ENCODE measurements around the gene RASGRF1. TPM values are rescaled to one million over a fixed set of nuclear protein-coding genes. Genes with fewer than 3 reads are reported as not detected.

Gene RASGRF1
- total and polyA plus RNA-seq, 2 donors (not counting 1 experiment from before 2014, with no cell fraction given) = 1.0 to 9.4 TPM

- Mint-ChIP-seq H3K9me3 (ENCODE audit: insufficient read depth) (no peaks in the 10 kb centered on the region), H3K4me3 (no peak overlapping the region), H3K27ac (no peak overlapping the region), H3K4me1 (no peaks in the 10 kb centered on the region), H3K27me3 (peaks cover 55% of the 10 kb centered on the region)
- TF ChIP-seq EZH2 (IDR thresholded peaks at IDR 0.05; ENCODE audit: borderline replicate concordance, insufficient read depth, low read depth, low read length, poor library complexity, severe bottlenecking) = no peak
- TF ChIP-seq CTCF (IDR thresholded peaks at IDR 0.05) = no peak
- no peak for ATAC-seq (ENCODE audit: low read depth)
- 67% methylated on average over 1 of the region's 3 CpGs for WGBS (ENCODE audit: insufficient coverage)
- no peak for DNase-seq
- Histone ChIP-seq H3K27ac (ENCODE audit: low read length in 2 of 2) (no peak overlapping the region), H3K27me3 (replicated peaks in 1 of 4; ENCODE audit: control extremely low read depth in 1 of 4, control insufficient read depth in 3 of 4, insufficient read depth in 4 of 4, low read length in 3 of 4) (peaks cover 0 to 16% (median 5%) of the 10 kb centered on the region in 4 experiments), H3K9ac (ENCODE audit: low read length) (no peak overlapping the region), H3K4me2 (replicated peaks; ENCODE audit: low read depth, low read length, poor library complexity, severe bottlenecking) (no peak overlapping the region), H3K4me3 (ENCODE audit: control extremely low read depth in 1 of 5, extremely low read depth in 1 of 5, insufficient read depth in 1 of 5, low read depth in 2 of 5, low read length in 4 of 5) (no peak overlapping the region), H2AFZ (ENCODE audit: insufficient read depth, low read depth, low read length, poor library complexity, severe bottlenecking) (no peak overlapping the region), H3K4me1 (ENCODE audit: control insufficient read depth in 2 of 2, insufficient read depth in 2 of 2, low read length in 2 of 2) (no peaks in the 10 kb centered on the region), H3K79me2 (ENCODE audit: control insufficient read depth, insufficient read depth, low read length) (no peaks in the 10 kb centered on the region), H3K9me3 (ENCODE audit: control extremely low read depth in 1 of 3, control insufficient read depth in 2 of 3, insufficient read depth in 1 of 3, low read length in 2 of 3) (peaks cover 0 to 3% (median 2%) of the 10 kb centered on the region in 3 donors), H4K20me1 (ENCODE audit: control insufficient read depth, insufficient read depth, low read length, poor library complexity, severe bottlenecking) (no peaks in the 10 kb centered on the region), H3K36me3 (replicated peaks in 1 of 2; ENCODE audit: control extremely low read depth in 1 of 2, control insufficient read depth in 1 of 2, extremely low read depth in 1 of 2, insufficient read depth in 2 of 2, low read length in 1 of 2) (no peaks in the 10 kb centered on the region)
- ChIA-PET CTCF (interaction anchor here (0.5 to 1.0 kb wide), 2 partner anchors 9 to 53 kb away, joined by 3 to 4 read pairs; no protein-coding TSS in a partner anchor), POLR2A (no interaction called here)
- intact Hi-C loops (cut with micrococcal nuclease) = no loop called here
These were observed 46.0 kb upstream of the RASGRF1 start for GRCh38 chr15:79136434-79137046.

- no peak for TF ChIP-seq CTCF (IDR thresholded peaks at IDR 0.05)
- TF ChIP-seq EZH2 (IDR thresholded peaks at IDR 0.05; ENCODE audit: borderline replicate concordance, insufficient read depth, low read depth, low read length, poor library complexity, severe bottlenecking) = no peak
- POLR2A ChIA-PET = no interaction called here
- H3K79me2 ChIP-seq (ENCODE audit: control insufficient read depth, insufficient read depth, low read length) = no peaks in the 10 kb centered on the region
- H3K4me3 ChIP-seq (ENCODE audit: control extremely low read depth in 1 of 5, extremely low read depth in 1 of 5, insufficient read depth in 1 of 5, low read depth in 2 of 5, low read length in 4 of 5) = no peak overlapping the region
- no peaks in the 10 kb centered on the region for H3K36me3 ChIP-seq (replicated peaks in 1 of 2; ENCODE audit: control extremely low read depth in 1 of 2, control insufficient read depth in 1 of 2, extremely low read depth in 1 of 2, insufficient read depth in 2 of 2, low read length in 1 of 2)
- H3K4me2 ChIP-seq (replicated peaks; ENCODE audit: low read depth, low read length, poor library complexity, severe bottlenecking) = no peak overlapping the region
- WGBS (ENCODE audit: insufficient coverage) = no CpG with 5 or more reads among the region's 2 CpGs
- Mint-ChIP-seq H3K4me1 (no peaks in the 10 kb centered on the region), H3K9me3 (ENCODE audit: insufficient read depth) (no peaks in the 10 kb centered on the region), H3K27ac (no peak overlapping the region), H3K27me3 (peaks cover 39% of the 10 kb centered on the region), H3K4me3 (no peak overlapping the region)
- DNase-seq (no peak), ATAC-seq (ENCODE audit: low read depth) (no peak)
- CTCF ChIA-PET = no interaction called here
- no peaks in the 10 kb centered on the region for H4K20me1 ChIP-seq (ENCODE audit: control insufficient read depth, insufficient read depth, low read length, poor library complexity, severe bottlenecking)
- H3K27me3 ChIP-seq (replicated peaks in 1 of 4; ENCODE audit: control extremely low read depth in 1 of 4, control insufficient read depth in 3 of 4, insufficient read depth in 4 of 4, low read length in 3 of 4) = peaks cover 0 to 19% (median 4%) of the 10 kb centered on the region in 4 experiments
- no peaks in the 10 kb centered on the region for H3K4me1 ChIP-seq (ENCODE audit: control insufficient read depth in 2 of 2, insufficient read depth in 2 of 2, low read length in 2 of 2)
- H3K9me3 ChIP-seq (ENCODE audit: control extremely low read depth in 1 of 3, control insufficient read depth in 2 of 3, insufficient read depth in 1 of 3, low read length in 2 of 3) = peaks cover 0 to 4% (median 0%) of the 10 kb centered on the region in 3 donors
- intact Hi-C loops (cut with micrococcal nuclease) = no loop called here
- no peak overlapping the region for H3K9ac ChIP-seq (ENCODE audit: low read length)
- H3K27ac ChIP-seq (ENCODE audit: low read length in 2 of 2) = no peak overlapping the region
- H2AFZ ChIP-seq (ENCODE audit: insufficient read depth, low read depth, low read length, poor library complexity, severe bottlenecking) = no peak overlapping the region
These were observed 42.7 kb upstream of the RASGRF1 start for GRCh38 chr15:79133309-79133708.

Data from B cell (primary cell).